Subcutaneous adipose tissue (tissue), 4 donors: ENCODE measurements around the gene ACKR4. TPM values are rescaled to one million over a fixed set of nuclear protein-coding genes. Genes with fewer than 3 reads are reported as not detected.

Experiments used
- total RNA-seq, 4 donors: library from RNA; depleted of rRNA; stranded (reverse); fragments of >200 nt; gene quantifications; one replicate each; pipeline ENCODE4 v1.1.0, GENCODE V29; 2016
- TF ChIP-seq, protein P1 (sequence below): fragments of 450-650 bp; IDR thresholded peaks from one replicate; pipeline ENCODE4 v1.5.1; 2016; ENCODE audit warnings: low read depth, mild to moderate bottlenecking, control low read depth, antibody characterized with exemption, moderate library complexity

The ACKR4 gene
- total RNA-seq, 4 donors from 2014 or later: 0.66 to 18.3 (median 3.3) TPM

GRCh38 chr3:132641837-132642538 lies 44.9 kb downstream of the ACKR4 start:
- TF ChIP-seq, protein P1, sequence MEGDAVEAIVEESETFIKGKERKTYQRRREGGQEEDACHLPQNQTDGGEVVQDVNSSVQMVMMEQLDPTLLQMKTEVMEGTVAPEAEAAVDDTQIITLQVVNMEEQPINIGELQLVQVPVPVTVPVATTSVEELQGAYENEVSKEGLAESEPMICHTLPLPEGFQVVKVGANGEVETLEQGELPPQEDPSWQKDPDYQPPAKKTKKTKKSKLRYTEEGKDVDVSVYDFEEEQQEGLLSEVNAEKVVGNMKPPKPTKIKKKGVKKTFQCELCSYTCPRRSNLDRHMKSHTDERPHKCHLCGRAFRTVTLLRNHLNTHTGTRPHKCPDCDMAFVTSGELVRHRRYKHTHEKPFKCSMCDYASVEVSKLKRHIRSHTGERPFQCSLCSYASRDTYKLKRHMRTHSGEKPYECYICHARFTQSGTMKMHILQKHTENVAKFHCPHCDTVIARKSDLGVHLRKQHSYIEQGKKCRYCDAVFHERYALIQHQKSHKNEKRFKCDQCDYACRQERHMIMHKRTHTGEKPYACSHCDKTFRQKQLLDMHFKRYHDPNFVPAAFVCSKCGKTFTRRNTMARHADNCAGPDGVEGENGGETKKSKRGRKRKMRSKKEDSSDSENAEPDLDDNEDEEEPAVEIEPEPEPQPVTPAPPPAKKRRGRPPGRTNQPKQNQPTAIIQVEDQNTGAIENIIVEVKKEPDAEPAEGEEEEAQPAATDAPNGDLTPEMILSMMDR: no peak

- TF ChIP-seq, protein P1: no peak
These were observed 45.4 kb downstream of the ACKR4 start for GRCh38 chr3:132642539-132642847.

DNA sequence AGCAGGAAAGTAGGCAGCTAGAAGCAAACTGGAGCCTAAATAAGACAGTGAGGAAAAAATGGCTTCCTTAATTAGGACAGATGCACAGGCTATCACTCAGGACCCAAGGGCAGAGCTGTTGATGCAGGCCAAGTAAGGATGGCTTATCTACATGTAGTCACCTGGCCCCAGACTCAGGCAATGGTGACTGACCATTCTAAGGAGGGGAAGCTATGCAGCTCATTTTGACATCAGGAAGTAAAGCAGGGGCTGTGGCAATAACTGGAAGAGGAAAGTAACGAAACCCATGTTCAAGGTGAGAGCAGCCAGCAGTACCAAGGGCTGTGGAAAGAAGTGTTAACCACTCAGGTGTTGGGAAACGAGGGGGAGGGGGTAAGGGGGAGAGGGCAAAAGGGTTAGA lies 46.3 kb downstream of the ACKR4 start:
- TF ChIP-seq, protein P1: no peak

DNA sequence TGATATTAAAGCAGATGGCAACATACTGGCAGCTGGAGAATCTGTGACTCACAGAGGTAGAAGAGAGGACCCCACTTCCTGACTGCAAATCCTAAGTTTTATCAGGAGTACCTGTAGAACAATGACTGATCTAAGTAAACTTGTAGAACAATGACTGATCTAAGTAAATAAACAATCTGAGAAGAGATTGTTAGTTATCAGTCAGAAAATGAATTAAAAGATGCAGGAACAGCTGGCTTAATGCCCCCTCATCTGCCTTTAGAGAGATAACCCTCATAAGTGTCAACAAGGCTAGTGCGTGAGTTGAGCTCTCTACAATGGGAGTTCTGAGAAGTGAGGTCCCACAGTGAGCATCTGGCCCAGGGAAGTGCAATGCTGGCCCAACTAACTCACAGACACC lies 48.0 kb downstream of the ACKR4 start:
- TF ChIP-seq, protein P1: no peak

DNA sequence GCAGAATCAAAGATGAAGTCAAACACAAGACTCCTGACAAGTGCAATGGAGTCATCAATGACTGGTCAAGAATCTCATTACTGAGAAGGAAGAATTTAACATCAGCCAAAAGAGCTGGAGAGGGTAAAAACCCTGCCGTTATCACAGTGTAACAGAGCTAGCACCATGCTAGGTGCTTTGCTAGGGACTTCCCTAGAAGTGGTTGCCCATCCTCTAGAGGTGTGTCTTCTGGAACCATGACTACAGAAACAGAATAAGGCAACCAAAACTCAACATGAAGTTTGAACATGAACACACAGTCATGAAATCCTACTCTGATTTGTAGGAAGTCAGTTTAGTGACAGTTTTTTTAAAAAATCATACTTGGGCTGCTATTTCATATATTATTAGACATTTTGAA lies 53.1 kb downstream of the ACKR4 start:
- TF ChIP-seq, protein P1: no peak

Other genes with a start within 250 kb of the ACKR4 start
- gene DNAJC13, start 179.8 kb upstream of the ACKR4 start, total RNA-seq: 10 to 100 TPM; 55.6 to 79.7 (median 66.3) TPM
- 10 to 100 TPM; 39.0 to 69.8 (median 51.5) TPM for gene ACAD11, start 62.5 kb downstream of the ACKR4 start, total RNA-seq
- 10 to 100 TPM; 26.7 to 31.9 (median 29.2) TPM for gene UBA5, start 63.1 kb downstream of the ACKR4 start, total RNA-seq
- gene NPHP3, start 125.1 kb downstream of the ACKR4 start, total RNA-seq: 10 to 100 TPM; 45.9 to 73.7 (median 62.3) TPM